T-helper 22 cell (primary cell): ENCODE results near the gene MRPS5.
"Not testable (repeated sequence)": the region's sequence is repeated elsewhere in the genome, so short reads cannot be mapped to it uniquely, and the experiment has no call there.

ENCODE experiments used
- DNase-seq: peaks from one replicate; pipeline ENCODE4 v3.0.0-alpha.2; 2020; ENCODE audit warnings: low read depth

MRPS5 gene

GRCh38 chr2:95044601-95045000, 77.0 kb downstream of the MRPS5 start:
- no peak for DNase-seq

DNA sequence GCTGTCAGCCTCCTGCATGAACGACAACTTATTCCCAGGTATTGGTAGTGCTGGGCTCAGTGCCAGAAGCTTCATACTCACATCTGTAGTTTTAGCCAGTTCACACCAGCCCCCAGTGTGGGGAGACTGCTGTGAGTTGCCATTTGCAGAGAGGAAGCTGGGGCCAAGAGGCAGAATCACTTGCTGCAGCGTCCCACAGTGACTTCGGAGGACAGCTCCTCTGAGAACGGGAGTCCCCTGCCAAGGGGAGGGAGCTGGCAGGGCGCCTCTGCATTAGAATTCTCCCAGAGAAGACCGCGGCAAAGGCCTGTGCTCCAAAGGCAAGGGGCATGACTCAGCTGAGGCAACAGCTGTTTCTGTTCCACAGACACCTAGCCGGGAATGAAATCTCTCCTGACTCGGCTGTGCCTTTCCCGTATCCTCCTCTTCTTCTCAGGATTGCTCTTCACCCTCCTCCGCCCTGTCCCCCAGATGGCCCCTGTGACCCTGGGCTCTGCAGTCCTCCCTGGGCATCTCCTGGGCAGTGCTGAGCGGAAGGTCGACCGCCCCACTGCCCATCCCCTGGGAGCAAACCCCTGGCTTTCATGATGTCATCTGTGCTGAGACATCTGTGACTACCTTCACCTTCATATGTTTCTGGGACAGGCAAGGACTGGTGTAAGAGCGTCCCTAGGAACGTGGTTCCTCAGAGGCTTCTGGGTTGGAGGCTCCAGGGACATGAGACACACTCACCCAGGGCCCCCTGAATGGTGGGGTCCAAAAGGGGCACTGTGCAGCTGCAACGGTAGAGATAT, 78.1 kb downstream of the MRPS5 start:
- DNase-seq: no peak

DNA sequence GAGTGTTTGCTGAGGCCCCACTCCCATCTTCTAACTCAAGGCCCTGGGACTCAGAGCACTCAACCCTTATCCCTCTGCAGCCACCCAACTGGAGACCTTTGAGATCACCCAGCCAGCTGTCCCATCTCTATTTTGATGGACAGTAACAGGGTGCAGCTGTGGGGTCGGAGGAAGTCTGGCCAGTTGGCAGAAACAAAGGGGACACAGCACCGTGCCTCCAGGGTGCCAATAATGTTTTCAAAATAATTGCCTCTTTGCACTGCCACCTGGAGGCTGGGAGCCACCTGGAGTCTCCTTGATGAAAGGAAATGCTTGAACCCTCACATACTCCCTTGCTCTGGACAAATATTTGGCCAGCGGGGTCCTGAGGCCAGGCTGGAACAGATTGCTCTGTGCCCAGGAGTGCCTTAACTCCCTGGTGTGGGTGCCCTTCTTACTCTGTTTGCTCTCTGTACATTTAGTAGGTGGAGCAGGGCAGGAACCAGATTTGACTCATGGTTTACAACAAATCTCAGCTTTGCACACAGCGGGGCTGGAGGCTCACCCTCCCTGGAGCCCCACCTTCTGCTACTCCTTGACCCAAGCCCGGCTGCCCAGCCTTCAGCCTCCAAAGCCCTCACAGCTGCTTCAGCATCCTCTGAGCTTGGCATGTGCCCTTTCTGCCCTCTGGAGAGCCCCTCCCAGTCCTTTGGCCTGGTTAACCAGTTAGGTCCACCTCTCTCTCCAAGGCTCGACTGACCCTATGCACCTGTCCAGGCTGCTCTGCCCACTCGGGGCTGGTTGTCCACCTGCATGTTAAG, 78.9 kb downstream of the MRPS5 start:
- no peak for DNase-seq

GRCh38 chr2:95041824-95042442, 79.7 kb downstream of the MRPS5 start:
- no peak for DNase-seq

- DNase-seq: no peak
Observed at GRCh38 chr2:95041060-95041823, 80.4 kb downstream of the MRPS5 start.

- no peak for DNase-seq
Observed at GRCh38 chr2:95040426-95040825, 81.2 kb downstream of the MRPS5 start.

DNA sequence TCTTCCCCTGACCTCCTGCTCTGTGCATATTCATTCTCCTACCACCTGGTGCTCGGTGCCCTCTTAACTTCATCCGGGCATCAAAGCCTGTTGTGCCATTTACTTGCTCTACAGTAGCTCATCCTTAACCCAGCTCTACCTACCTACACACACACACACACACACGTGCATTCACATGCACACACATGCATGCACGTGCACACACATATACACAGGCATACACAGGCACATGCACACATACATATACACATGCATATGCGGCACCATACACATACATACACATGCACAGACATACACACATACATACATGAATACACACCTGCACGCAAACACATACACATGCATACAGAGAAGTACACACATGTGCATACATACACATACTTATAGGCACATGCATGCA, 81.6 kb downstream of the MRPS5 start:
- no peak for DNase-seq

GRCh38 chr2:95039363-95039762, 82.2 kb downstream of the MRPS5 start:
- no peak for DNase-seq

- DNase-seq: no peak
Observed at GRCh38 chr2:95038635-95039298, 82.8 kb downstream of the MRPS5 start.

DNA sequence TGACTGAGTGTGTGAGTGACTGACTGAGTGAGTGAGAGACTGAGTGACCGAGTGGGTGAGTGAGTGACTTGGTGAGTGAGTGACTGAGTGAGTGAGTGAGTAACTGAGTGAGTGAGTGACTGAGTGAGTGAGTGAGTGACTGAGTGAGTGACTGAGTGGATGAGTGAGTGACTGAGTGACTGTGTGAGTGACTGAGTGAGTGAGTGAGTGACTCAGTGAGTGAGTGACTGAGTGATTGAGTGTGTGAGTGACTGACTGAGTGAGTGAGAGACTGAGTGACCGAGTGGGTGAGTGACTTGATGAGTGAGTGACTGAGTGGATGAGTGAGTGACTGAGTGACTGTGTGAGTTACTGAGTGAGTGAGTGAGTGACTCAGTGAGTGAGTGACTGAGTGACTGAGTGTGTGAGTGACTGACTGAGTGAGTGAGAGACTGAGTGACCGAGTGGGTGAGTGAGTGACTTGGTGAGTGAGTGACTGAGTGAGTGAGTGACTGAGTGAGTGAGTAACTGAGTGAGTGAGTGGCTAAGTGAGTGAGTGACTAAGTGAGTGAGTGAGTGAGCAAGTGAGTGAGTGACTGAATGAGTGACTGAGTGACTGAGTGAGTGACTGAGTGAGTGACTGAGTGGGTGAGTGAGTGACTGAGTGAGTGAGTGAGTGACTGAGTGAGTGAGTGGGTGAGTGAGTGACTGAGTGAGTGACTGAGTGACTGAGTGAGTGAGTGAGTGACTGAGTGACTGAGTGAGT, 83.6 kb downstream of the MRPS5 start:
- DNase-seq: not testable (repeated sequence)

GRCh38 chr2:95037384-95037839, 84.2 kb downstream of the MRPS5 start:
- no peak for DNase-seq

GRCh38 chr2:95036596-95037383, 84.8 kb downstream of the MRPS5 start:
- no peak for DNase-seq
